HepG2 (cell line): ENCODE results near the gene ZNF24. TPM values are rescaled to one million over a fixed set of nuclear protein-coding genes. Genes with fewer than 3 reads are reported as not detected.

Source experiments
- CBX1 ChIP-seq: IDR thresholded peaks from one replicate; pipeline ENCODE4 v1.6.1; 2016; ENCODE audit warnings: antibody characterized with exemption, low read depth
- DDIT3 ChIP-seq: sonication (generic); formaldehyde crosslinking; IDR thresholded peaks from 2 replicates; pipeline ENCODE4 v1.4.0; 2020; ENCODE audit warnings: mild to moderate bottlenecking, missing genetic modification reagents
- FOXA1 ChIP-seq, 2 experiments: fragments of 450-650 bp in 1 of 2; sonication (generic) in 1 of 2; formaldehyde crosslinking in 1 of 2; IDR thresholded peaks; 2 replicates each; pipeline versions ENCODE4 v1.4.0 to v1.6.1; 2016 to 2020; ENCODE audit warnings: missing genetic modification reagents in 1 of 2
- MEIS2 ChIP-seq: sonication (generic); formaldehyde crosslinking; IDR thresholded peaks from 2 replicates; pipeline ENCODE4 v1.9.0; 2021; ENCODE audit warnings: mild to moderate bottlenecking, missing genetic modification reagents
- MTA1 ChIP-seq: sonication (generic); formaldehyde crosslinking; IDR thresholded peaks from 2 replicates; pipeline ENCODE4 v1.4.0; 2020; ENCODE audit warnings: missing genetic modification reagents, mild to moderate bottlenecking, borderline replicate concordance
- MXD4 ChIP-seq: IDR thresholded peaks from 2 replicates; pipeline ENCODE4 v1.6.1; 2016; ENCODE audit warnings: mild to moderate bottlenecking, missing biosample characterization, missing genetic modification reagents
- NAIF1 ChIP-seq: sonication (generic); formaldehyde crosslinking; IDR thresholded peaks from 2 replicates; pipeline ENCODE4 v1.5.0; 2020; ENCODE audit warnings: mild to moderate bottlenecking, missing genetic modification reagents, borderline replicate concordance
- NFAT5 ChIP-seq: sonication (generic); formaldehyde crosslinking; IDR thresholded peaks from 2 replicates; pipeline ENCODE4 v1.4.0; 2020; ENCODE audit warnings: missing genetic modification reagents
- NFE2 ChIP-seq: sonication (generic); formaldehyde crosslinking; IDR thresholded peaks from 2 replicates; pipeline ENCODE4 v1.4.0; 2020; ENCODE audit warnings: missing genetic modification reagents
- POLR2G ChIP-seq: fragments of 200-400 bp; formaldehyde crosslinking; IDR thresholded peaks from 2 replicates; pipeline ENCODE4 v1.6.1; 2018; ENCODE audit warnings: mild to moderate bottlenecking, low read depth, low read length, moderate library complexity
- REXO4 ChIP-seq: sonication (generic); formaldehyde crosslinking; IDR thresholded peaks from 2 replicates; pipeline ENCODE4 v1.8.0; 2022; ENCODE audit warnings: missing genetic modification reagents, mild to moderate bottlenecking, borderline replicate concordance
- RFX1 ChIP-seq: fragments of 450-650 bp; IDR thresholded peaks from 2 replicates; pipeline ENCODE4 v1.6.1; 2017
- SMAD1 ChIP-seq: sonication (generic); formaldehyde crosslinking; IDR thresholded peaks from 2 replicates; pipeline ENCODE4 v1.4.0; 2020; ENCODE audit warnings: missing genetic modification reagents, low read depth, mild to moderate bottlenecking, borderline replicate concordance
- TEAD3 ChIP-seq: optimal IDR thresholded peaks from 2 replicates; pipeline ENCODE3; 2016; ENCODE audit warnings: borderline replicate concordance
- ZBTB46 ChIP-seq: sonication (generic); formaldehyde crosslinking; IDR thresholded peaks from 2 replicates; pipeline ENCODE4 v1.4.0; 2020; ENCODE audit warnings: mild to moderate bottlenecking, missing genetic modification reagents, borderline replicate concordance
- ZGPAT ChIP-seq: IDR thresholded peaks from 2 replicates; pipeline ENCODE4 v1.6.1; 2016; ENCODE audit warnings: mild to moderate bottlenecking
- ZNF296 ChIP-seq: sonication (generic); formaldehyde crosslinking; conservative IDR thresholded peaks from 2 replicates; pipeline ENCODE4 v1.5.0; 2020; ENCODE audit warnings: mild to moderate bottlenecking, missing genetic modification reagents
- ZNF333 ChIP-seq: sonication (generic); formaldehyde crosslinking; IDR thresholded peaks from 2 replicates; pipeline ENCODE4 v1.4.0; 2020; ENCODE audit warnings: mild to moderate bottlenecking, missing genetic modification reagents, borderline replicate concordance
- ZNF343 ChIP-seq: sonication (generic); formaldehyde crosslinking; IDR thresholded peaks from 2 replicates; pipeline ENCODE4 v1.4.0; 2020; ENCODE audit warnings: mild to moderate bottlenecking, missing genetic modification reagents
- ZNF44 ChIP-seq: sonication (generic); formaldehyde crosslinking; IDR thresholded peaks from 2 replicates; pipeline ENCODE4 v1.5.1; 2020; ENCODE audit warnings: mild to moderate bottlenecking, missing genetic modification reagents
- ZNF563 ChIP-seq: sonication (generic); formaldehyde crosslinking; IDR thresholded peaks from 2 replicates; pipeline ENCODE4 v1.8.0; 2022; ENCODE audit warnings: mild to moderate bottlenecking, moderate library complexity, missing genetic modification reagents
- ZNF747 ChIP-seq: sonication (generic); formaldehyde crosslinking; IDR thresholded peaks from 2 replicates; pipeline ENCODE4 v1.8.1; 2023; ENCODE audit warnings: missing genetic modification reagents, mild to moderate bottlenecking, borderline replicate concordance
- polyA plus RNA-seq, 8 experiments: library from polyadenylated mRNA; depleted of rRNA in 3 of 8; stranded (reverse) in 7 of 8; unstranded in 1 of 8; fragments of >200 nt; fragmentation: Illumina TruSeq in 4 of 8; extraction: Trizol in 4 of 8; gene quantifications; 2 replicates each; pipeline versions ENCODE4 v1.2.1 to v1.2.3, GENCODE V29; 2011 to 2016; ENCODE audit warnings: low read depth in 4 of 8, missing spikeins in 1 of 8, mixed read lengths in 1 of 8; ENCODE audit not compliant: insufficient read depth in 1 of 8
- total RNA-seq, 5 experiments: library from RNA; depleted of rRNA; stranded (reverse); fragments of >200 nt; fragmentation: Illumina TruSeq; extraction: Trizol; gene quantifications; 2 replicates each; pipeline ENCODE4 v1.2.3, GENCODE V29; 2016; ENCODE audit warnings: low read depth in 1 of 5

The ZNF24 gene
- total and polyA plus RNA-seq, 2 of the 13 experiments (the other 11 are each of a cell fraction or from before 2014, with no cell fraction given) = 19.5 to 41.1 TPM

- TF ChIP-seq NFAT5 (CRISPR knock-in tag) (no peak), MXD4 (CRISPR knock-in tag) (peak; percentile 43; the same call in 1 of the 2 replicates), RFX1 (no peak), SMAD1 (CRISPR knock-in tag) (peak; percentile 74; the same call in 1 of the 2 replicates), POLR2G (peak; percentile 92), ZNF333 (peak; percentile 97), NFE2 (CRISPR knock-in tag) (no peak), ZGPAT (CRISPR knock-in tag) (peak; percentile 90), CBX1 (peak; percentile 79), MEIS2 (CRISPR knock-in tag) (peak; percentile 75; the same call in 1 of the 2 replicates), MTA1 (CRISPR knock-in tag) (peak; percentile 79; the same call in 1 of the 2 replicates), REXO4 (CRISPR knock-in tag) (no peak), ZBTB46 (CRISPR knock-in tag) (no peak), DDIT3 (CRISPR knock-in tag) (no peak), NAIF1 (CRISPR knock-in tag) (0 out of 2 replicates have a peak, but pooled peaks have one; percentile 68), ZNF563 (CRISPR knock-in tag) (peak; percentile 99), FOXA1 (IDR thresholded peaks at IDR 0.05) (no peak), FOXA1 (CRISPR knock-in tag; IDR thresholded peaks at IDR 0.05) (0 out of 2 replicates have a peak, but pooled peaks have one; percentile 6), ZNF343 (peak; percentile 96), TEAD3 (peak; percentile 67), ZNF296 (CRISPR knock-in tag) (peak; percentile 93), ZNF44 (CRISPR knock-in tag) (peak; percentile 83; the same call in 1 of the 2 replicates), ZNF747 (peak; percentile 95)
Measured at GRCh38 chr18:35290094-35290735, 54.0 kb downstream of the ZNF24 start, which contains the start of gene ZSCAN30 (continued).
